Progenitor cell of endocrine pancreas (in vitro differentiated cells): Measurements from ENCODE around the gene SLC5A11. TPM values are rescaled to one million over a fixed set of nuclear protein-coding genes. Genes with fewer than 3 reads are reported as not detected.
A peak's percentile ranks its signal among the peaks of the same experiment; 100 is the strongest.

Experiments used
- DNase-seq: peaks from one replicate; pipeline ENCODE4 v3.0.0; 2021; ENCODE audit warnings: low spot score; ENCODE audit not compliant: unreplicated experiment
- H3K27ac Mint-ChIP-seq: 2 replicates; pipeline ENCODE4 v1.8.0; 2021; ENCODE audit warnings: mild to moderate bottlenecking, moderate library complexity, mixed read lengths
- H3K27me3 Mint-ChIP-seq: 2 replicates; pipeline ENCODE4 v1.8.0; 2021; ENCODE audit warnings: mixed read lengths
- H3K36me3 Mint-ChIP-seq: 2 replicates; pipeline ENCODE4 v1.8.0; 2022; ENCODE audit warnings: mixed read lengths; ENCODE audit not compliant: insufficient read depth
- H3K4me1 Mint-ChIP-seq: 2 replicates; pipeline ENCODE4 v1.8.0; 2021; ENCODE audit warnings: low read depth, mixed read lengths
- H3K4me3 Mint-ChIP-seq: 2 replicates; pipeline ENCODE4 v1.8.0; 2021; ENCODE audit warnings: low read depth, mild to moderate bottlenecking, moderate library complexity, mixed read lengths
- H3K9me3 Mint-ChIP-seq: 2 replicates; pipeline ENCODE4 v1.8.0; 2021; ENCODE audit warnings: low read depth, mixed read lengths
- long read RNA-seq: library from polyadenylated mRNA; unstranded; transcript quantifications from one replicate; pipeline ENCODE4 v2.0.0, GENCODE V29; 2020
- total RNA-seq: library from RNA; stranded (reverse); gene quantifications from 2 replicates; pipeline ENCODE4 v1.2.1, GENCODE V29; 2021
- TF ChIP-seq, protein P1 (sequence below): fragments of 200-600 bp; sonication (generic); IDR thresholded peaks from one replicate; pipeline ENCODE4 v1.5.0; 2021; ENCODE audit warnings: antibody characterized with exemption, mild to moderate bottlenecking; ENCODE audit not compliant: unreplicated experiment

SLC5A11 gene, protein sequence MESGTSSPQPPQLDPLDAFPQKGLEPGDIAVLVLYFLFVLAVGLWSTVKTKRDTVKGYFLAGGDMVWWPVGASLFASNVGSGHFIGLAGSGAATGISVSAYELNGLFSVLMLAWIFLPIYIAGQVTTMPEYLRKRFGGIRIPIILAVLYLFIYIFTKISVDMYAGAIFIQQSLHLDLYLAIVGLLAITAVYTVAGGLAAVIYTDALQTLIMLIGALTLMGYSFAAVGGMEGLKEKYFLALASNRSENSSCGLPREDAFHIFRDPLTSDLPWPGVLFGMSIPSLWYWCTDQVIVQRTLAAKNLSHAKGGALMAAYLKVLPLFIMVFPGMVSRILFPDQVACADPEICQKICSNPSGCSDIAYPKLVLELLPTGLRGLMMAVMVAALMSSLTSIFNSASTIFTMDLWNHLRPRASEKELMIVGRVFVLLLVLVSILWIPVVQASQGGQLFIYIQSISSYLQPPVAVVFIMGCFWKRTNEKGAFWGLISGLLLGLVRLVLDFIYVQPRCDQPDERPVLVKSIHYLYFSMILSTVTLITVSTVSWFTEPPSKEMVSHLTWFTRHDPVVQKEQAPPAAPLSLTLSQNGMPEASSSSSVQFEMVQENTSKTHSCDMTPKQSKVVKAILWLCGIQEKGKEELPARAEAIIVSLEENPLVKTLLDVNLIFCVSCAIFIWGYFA
- total RNA-seq: 0.38 TPM in 1 of 2 replicates, not detected in the other
- long read RNA-seq: 0 reads

DNA sequence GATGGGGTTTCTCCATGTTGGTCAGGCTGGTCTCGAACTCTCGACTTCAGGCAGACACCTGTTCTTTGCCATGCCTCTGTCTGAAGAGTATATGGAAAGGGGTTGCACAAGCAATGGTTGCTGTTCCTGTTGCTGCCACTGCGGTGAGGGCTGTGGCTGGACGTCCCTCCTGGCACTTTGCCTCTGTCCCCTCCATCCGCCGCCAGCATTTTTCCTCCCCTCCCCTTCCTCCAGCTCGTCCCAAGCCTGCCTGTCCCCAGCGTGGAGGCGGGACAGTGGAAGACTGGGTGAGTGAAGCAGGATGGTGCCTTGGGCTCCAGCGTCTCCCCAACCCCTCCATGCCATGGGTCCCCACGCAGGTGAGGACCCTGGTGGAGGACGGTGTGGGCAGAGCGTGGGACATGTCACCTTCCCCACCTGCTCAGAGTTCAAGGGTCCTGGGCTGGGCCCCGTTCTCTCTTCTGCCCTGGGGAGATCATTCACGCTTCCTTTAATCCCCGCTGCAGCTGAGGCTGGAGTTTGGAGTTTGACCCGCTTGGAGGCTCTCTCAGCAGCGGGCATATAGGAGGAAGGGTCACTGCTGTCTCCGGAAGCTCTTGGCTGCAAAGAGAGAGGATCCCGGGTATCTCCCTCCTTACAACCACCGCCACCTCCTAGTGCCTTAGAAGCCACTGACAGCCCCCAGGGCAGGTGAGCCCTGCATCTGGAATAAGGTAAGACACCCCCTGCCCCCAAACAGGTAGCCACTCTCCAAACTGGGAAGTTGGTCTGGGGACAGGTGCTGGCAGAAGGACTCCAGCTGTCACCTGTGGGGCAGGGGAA is at the start of gene SLC5A11:
SLC5A11 (plus strand) TSS at position 238 of the 822 bp plus-strand sequence. CDS start 12,681 bp downstream, outside the sequence.
- H3K4me1 Mint-ChIP-seq: peaks cover 4% of the 10 kb centered on the region
- TF ChIP-seq, protein P1, sequence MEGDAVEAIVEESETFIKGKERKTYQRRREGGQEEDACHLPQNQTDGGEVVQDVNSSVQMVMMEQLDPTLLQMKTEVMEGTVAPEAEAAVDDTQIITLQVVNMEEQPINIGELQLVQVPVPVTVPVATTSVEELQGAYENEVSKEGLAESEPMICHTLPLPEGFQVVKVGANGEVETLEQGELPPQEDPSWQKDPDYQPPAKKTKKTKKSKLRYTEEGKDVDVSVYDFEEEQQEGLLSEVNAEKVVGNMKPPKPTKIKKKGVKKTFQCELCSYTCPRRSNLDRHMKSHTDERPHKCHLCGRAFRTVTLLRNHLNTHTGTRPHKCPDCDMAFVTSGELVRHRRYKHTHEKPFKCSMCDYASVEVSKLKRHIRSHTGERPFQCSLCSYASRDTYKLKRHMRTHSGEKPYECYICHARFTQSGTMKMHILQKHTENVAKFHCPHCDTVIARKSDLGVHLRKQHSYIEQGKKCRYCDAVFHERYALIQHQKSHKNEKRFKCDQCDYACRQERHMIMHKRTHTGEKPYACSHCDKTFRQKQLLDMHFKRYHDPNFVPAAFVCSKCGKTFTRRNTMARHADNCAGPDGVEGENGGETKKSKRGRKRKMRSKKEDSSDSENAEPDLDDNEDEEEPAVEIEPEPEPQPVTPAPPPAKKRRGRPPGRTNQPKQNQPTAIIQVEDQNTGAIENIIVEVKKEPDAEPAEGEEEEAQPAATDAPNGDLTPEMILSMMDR: no peak
- no peaks in the 10 kb centered on the region for H3K36me3 Mint-ChIP-seq
- no peaks in the 10 kb centered on the region for H3K27me3 Mint-ChIP-seq
- no peak within 1 kb of the TSS for H3K27ac Mint-ChIP-seq
- no peaks in the 10 kb centered on the region for H3K9me3 Mint-ChIP-seq
- DNase-seq: no peak
- H3K4me3 Mint-ChIP-seq: no peak within 1 kb of the TSS

DNA sequence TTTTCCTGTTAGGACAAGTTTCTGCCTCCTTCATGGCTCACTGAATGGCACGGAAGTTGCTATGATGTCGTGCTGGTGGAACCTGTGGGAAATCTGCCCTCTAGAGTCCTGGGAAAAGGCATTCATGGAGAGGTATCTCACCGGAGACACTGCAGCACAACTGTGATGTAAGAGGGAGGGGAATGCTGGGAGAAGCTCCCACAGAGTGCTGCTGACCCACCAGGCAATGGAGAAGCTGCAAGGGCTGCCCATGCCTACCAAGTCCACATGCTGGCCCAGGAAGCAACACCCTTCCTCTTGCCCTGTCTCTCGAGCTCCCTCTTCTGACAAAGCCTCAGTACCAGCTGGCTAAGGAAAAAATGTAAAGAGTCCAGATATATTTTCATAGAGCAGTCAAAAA is 45.2 kb upstream of the SLC5A11 start:
- Mint-ChIP-seq H3K27ac (peak overlapping the region; percentile 5), H3K27me3 (no peaks in the 10 kb centered on the region), H3K4me1 (peaks cover 14% of the 10 kb centered on the region), H3K9me3 (no peaks in the 10 kb centered on the region), H3K36me3 (peaks cover 51% of the 10 kb centered on the region), H3K4me3 (no peak overlapping the region)
- no peak for DNase-seq
- TF ChIP-seq, protein P1: no peak

DNA sequence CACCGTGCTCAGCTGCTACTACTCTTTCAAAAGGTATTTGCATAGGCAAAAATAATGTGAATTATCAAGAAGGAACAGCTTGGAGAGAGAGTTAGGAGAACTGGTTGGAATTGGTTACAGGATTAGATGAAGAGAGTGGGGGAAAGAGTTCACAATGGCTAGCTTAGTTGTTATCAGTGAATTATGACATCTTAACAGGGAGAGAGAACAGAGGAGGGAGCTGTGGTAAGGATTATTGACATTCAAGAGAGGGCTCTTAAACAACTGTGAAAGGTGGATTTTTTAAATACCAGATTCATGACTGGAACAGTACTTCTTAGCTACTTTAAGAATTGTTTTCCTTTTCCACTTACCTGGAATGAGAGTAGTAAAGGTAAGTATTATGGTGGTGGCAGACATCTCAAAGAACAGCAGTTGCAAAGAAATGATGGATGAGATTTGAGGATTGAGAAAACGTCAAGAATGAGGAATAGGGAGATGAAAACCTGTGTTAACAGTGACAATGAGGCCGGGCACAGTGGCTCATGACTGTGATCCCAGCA is 43.9 kb upstream of the SLC5A11 start:
- no peak overlapping the region for H3K4me3 Mint-ChIP-seq
- H3K36me3 Mint-ChIP-seq: peaks cover 52% of the 10 kb centered on the region
- no peak for DNase-seq
- TF ChIP-seq, protein P1: no peak
- no peaks in the 10 kb centered on the region for H3K27me3 Mint-ChIP-seq
- peak overlapping the region; percentile 21 for H3K27ac Mint-ChIP-seq
- H3K9me3 Mint-ChIP-seq: no peaks in the 10 kb centered on the region
- H3K4me1 Mint-ChIP-seq: peaks cover 14% of the 10 kb centered on the region

DNA sequence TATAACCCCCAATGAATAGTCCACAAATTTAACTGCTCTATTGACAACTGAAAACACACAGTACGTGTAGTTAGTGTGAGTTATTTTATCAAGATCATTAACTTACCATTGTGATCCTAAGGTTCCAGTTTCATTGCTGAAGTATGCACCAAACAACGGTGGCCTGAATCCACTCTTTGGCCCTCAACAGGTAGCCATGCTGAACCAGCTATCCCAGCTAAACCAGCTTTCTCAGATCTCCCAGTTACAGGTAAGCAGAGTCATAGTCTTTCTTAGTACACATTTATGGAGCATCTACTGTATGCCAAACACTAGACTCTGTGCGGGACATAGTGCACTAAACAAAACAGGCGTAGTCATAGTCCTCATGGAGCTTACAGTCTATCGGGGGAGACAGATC is 40.3 kb upstream of the SLC5A11 start:
- H3K4me1 Mint-ChIP-seq: peaks cover 16% of the 10 kb centered on the region
- no peak overlapping the region for H3K4me3 Mint-ChIP-seq
- TF ChIP-seq, protein P1: no peak
- H3K36me3 Mint-ChIP-seq: peaks cover 39% of the 10 kb centered on the region
- H3K27ac Mint-ChIP-seq: no peak overlapping the region
- no peak for DNase-seq
- no peaks in the 10 kb centered on the region for H3K9me3 Mint-ChIP-seq
- no peaks in the 10 kb centered on the region for H3K27me3 Mint-ChIP-seq

DNA sequence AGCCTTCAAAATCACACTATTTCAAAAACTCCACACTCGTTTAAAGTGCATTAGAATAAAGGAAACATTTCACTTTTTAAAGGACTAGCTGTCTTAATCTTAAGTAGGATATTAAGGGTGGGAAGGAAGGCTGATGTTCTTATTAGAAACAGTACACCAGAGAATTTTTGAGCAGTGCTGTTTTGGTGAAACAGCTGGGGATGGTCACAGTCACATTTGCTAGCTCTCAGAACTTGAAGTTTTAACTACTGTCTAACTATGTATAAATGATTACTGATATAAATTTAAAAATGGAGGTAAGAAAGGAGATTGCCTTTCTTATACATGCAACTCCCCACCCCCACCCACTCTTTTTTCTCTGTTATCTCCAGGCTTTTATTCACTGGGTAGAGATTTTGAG is 38.5 kb upstream of the SLC5A11 start:
- no peak for DNase-seq
- peaks cover 33% of the 10 kb centered on the region for H3K36me3 Mint-ChIP-seq
- no peak overlapping the region for H3K4me3 Mint-ChIP-seq
- H3K4me1 Mint-ChIP-seq: peaks cover 6% of the 10 kb centered on the region
- TF ChIP-seq, protein P1: no peak
- H3K27me3 Mint-ChIP-seq: no peaks in the 10 kb centered on the region
- H3K9me3 Mint-ChIP-seq: no peaks in the 10 kb centered on the region
- H3K27ac Mint-ChIP-seq: no peak overlapping the region
